Stimulated activated CD8-positive, alpha-beta memory T cell treated with anti-CD3 and anti-CD28 coated beads, Interleukin-15, amount 100 ng/mL, for 48 hours (primary cell): ENCODE data around the gene CDH23.

ENCODE experiments used
- DNase-seq, 2 donors: peaks; one replicate each; pipeline ENCODE4 v3.0.0-alpha.2; 2020; ENCODE audit warnings: low read depth in 2 of 2

Gene CDH23

GRCh38 chr10:71723311-71723710, 326.6 kb downstream of the CDH23 start:
- no peak for DNase-seq

- DNase-seq = no peak
Observed at GRCh38 chr10:71724539-71724938, 327.8 kb downstream of the CDH23 start.

DNA sequence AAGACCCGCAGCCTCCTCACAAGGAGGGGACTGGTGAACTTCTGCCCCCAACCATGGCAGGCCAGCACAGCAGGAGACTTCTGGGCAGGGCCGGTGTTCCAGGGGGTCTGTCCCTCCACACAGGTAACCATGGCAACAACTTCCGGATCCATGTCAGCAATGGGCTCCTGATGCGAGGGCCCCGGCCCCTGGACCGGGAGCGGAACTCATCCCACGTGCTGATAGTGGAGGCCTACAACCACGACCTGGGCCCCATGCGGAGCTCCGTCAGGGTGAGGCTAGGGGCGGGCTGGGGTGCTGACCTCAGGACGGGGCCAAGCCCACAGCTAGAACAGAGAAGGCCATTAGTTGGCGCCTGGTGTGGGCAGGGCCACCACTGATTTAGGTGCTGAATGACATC, 328.5 kb downstream of the CDH23 start:
- DNase-seq = no peak

DNA sequence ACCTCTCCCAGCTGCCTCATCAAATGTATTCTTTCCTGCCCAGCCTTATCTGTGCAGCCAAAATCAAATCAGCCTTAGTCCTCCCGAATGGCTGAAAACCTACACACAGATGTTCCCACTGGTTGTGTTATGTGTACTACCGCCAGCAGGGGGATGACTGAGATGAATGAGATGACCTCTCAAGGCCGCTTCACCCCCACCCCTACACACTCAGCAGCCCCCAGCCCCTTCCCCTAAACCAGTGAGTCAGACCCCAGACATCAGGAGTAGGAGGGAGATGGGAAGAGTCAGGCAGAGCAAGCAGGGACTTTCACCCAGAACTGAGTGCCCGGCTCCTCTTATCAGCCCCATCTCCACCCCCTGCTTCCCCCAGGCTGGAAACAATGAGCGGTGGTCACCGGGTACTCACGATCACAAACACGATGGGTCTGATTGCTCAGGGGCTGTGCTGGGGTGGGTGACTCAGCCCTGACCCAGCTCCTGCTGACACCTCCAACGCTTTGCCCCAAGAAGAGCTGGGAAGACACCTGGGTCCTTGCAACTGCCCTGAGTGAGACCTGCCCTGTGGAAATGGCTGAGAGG, 329.4 kb downstream of the CDH23 start:
- peak; percentile 81 to 85 for DNase-seq

GRCh38 chr10:71726580-71727104, 329.9 kb downstream of the CDH23 start:
- peak; percentile 67 to 68 for DNase-seq

DNA sequence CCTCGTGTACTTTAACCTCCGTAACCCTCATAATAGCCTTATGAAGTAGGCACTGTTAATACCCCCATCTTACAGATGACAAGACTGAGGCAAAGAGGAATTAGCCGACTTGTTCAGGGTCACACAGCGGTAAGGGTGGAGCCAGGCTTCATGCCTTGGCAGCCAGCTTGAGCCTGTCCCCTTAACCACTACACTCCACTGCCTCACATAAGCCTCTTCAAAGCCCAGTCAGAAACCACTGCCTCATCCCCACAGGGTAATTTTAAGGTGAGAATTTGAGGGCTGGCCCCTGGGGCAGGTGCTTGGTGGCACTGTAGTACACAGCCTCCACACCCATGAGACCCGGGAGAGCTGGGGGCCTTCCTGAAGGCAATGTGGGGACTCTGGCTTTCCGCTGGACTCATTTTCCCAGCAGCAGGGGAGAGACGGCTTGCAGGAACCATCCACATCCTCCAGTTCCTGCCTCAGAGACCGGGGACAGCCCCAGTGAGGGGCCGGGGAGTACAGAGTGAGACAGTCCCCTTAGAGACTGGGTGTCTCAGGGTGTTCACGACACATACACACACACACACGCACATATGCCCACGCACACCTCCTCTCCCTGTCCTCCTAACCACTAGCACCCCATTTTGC, 330.5 kb downstream of the CDH23 start:
- DNase-seq = peak in 1 of 2 donors; percentile 55

DNA sequence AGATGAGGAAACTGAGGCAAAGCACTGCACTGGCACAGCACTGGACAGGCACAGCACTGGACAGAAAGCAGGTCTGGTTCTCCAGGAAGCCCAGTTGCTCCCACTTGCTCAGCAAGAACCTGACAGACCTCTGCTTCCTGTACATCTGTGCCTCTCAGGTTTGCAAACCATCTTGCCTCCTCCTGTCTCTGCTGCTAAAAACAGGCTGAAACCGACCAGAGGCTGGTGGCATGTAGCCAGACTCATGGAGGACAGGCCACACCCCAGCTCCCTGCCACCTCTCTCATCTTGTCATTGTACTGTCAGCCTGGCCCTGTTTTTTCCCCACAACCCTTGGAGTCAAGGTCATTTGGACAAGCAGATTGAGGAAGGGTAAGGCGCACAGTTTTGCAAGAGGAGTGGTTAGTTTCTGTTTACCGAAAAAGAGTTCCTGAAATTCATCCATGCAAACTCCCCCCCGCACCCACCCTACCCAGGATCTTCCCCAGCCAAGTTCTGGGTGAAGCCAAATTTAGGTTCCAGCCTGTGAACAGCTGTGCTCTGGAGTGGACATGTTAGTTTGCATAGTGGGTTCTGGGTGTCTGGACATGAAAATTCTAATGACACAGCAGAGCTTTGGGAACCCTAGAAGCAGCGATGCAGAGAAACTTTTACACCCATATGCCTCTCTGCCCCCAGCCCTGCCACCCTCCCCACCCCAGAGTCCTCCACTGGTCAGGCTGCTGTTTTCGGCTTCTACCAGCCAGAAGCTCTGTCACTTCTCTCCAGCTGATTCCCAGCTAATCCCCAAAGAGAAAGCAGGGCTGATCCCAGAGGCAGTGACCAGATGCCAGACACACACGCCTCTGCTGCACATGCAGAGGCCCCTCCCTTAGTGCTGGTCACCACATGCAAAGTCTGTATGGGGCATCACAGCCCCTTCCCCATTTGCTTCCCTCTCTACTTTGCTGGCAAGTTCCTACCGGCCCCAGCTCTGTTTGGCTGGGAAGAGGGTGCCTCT, 331.3 kb downstream of the CDH23 start:
- no peak for DNase-seq

GRCh38 chr10:71729161-71729636, 332.5 kb downstream of the CDH23 start:
- DNase-seq = no peak

DNA sequence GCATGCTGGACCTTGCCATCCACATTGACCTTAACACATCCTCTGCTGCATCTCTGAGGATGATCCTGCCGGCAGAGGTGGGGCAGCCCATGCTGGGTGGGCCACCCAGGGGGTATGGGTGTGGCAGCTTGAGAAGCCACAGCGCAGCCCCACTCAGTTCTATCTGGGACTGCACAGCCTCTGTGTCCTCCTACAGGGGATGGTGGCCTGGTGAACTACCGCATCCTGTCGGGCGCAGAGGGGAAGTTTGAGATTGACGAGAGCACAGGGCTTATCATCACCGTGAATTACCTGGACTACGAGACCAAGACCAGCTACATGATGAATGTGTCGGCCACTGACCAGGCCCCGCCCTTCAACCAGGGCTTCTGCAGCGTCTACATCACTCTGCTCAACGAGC, 335.1 kb downstream of the CDH23 start:
- no peak for DNase-seq

GRCh38 chr10:71734797-71735196, 338.1 kb downstream of the CDH23 start:
- DNase-seq = no peak

DNA sequence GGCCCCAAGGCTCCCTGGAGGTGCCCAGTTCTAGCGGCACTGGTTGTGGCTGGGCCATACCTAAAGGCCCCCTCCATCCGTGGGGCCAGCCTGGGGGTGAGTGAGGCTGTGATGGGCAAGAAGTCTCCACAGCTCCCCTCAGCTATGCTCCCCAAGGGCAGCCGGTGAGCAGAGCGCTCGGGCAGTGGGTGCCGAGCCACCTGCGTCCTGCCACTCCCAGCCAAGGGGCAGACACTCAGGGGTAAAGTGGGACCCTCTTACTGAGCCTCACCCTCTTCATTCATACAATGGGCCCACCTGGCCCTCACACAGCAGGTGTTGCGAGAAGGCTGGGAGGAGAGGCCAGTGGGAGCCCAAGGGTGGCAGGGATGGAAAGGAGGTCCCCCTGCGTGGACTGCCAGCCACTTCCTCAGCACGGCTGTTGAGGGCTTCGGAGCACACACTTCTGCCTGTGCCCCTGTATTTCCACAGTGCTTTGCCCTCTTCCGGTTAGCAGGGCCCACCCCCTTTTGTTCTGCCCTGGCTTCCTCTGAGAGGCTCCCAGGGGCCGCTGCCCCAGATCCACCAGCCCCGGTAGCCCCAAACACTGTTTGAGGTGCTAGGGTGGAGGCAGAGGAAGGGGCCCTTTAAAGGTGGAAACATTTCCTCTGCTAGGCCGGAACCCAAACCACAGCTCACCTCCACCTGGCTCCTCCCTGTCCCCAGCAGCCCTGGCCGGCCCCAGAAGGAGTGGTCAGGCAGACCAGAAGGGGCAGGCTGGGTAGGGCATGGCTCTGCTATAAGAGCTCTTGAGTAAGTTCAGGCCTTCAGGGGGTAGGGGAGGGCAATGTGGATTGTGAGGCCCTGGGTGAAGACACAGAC, 339.2 kb downstream of the CDH23 start:
- DNase-seq = no peak

DNA sequence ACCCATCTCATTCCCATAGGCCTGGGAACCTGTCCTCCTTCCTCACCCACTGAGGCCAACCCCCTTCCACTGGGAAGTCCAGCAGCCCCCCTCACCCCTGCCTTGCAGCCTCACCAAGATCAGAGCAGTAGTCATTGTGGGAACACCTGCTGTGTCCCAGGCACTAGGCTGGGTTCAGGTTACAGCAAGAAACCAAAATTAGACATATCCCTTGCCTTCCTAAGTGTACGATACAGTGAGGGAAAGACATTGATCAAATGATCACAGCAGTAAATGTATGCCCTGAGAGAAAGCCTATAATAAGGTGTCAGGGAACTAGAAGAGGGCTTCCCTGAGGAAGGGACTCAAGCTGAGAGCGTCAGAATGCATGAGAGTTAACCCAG, 339.8 kb downstream of the CDH23 start:
- DNase-seq = no peak

DNA sequence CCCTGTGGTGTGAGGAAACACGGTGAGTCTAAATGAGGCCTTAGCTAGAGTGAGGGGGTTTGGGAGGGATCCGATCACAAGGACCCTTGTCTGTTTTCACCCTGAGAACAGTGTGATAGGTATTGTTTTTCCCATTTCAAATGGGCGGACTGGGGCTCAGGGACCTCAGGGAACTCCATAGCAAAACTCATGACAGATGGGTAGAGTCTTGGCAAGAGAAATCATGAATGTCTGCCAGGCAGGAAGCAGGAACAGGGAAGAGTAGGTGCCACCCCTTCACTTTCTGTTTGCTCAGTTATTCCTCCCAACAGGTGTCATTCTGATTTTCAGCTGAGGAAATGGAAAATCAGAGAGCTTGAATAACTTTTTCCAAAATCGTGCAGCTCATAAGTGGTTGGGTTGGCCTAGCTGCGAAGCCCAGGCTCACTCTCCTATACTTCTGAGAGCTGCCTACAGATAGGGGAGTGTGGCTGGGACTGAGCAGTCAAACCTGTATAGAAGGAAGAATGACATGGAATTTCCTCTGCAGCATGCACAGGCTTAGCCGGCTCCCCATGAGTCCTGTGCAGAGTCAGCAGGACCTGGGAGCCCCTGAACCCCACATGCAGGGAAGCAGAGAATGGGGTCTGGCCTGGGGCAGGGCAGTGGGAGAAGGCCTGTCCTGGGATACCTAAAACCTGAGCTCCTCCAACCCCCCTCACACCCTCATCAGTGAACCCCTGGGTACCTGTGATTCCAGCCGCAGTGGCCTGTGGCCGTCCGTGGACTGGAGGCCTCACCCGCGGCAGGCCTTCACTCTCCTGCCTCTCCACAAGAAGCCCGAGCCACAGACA, 340.5 kb downstream of the CDH23 start:
- DNase-seq = no peak

- DNase-seq = no peak
Observed at GRCh38 chr10:71737834-71738197, 341.1 kb downstream of the CDH23 start.

GRCh38 chr10:71739358-71739900, 342.7 kb downstream of the CDH23 start:
- no peak for DNase-seq

DNA sequence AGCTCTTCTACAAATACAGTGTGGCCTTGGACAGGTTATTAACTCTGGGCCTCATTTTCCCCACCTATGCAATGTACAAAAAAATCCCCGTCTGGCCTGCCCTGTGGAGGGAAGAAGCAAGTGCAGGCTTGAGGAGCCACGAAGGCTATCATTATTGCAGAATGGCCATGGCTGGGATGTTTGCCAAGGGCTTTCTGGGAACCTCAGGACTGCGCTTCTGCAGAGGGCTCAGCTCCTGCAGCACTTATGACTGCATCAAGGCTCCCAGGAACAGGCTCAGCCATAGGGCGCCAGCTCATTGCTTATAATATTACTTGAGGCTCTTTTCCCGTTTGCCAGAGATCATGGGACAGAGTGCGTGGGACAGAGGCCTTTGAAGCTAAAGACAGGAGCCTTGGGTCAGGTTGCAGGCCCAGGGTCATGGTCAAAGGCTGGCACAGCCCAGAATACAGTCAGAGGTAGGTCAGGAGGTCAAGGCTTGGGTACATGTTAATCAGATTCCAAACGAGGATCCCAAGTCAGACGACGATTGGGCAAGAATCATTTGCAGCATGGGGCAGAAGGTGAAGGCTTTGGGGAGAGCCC, 343.4 kb downstream of the CDH23 start:
- no peak for DNase-seq

DNA sequence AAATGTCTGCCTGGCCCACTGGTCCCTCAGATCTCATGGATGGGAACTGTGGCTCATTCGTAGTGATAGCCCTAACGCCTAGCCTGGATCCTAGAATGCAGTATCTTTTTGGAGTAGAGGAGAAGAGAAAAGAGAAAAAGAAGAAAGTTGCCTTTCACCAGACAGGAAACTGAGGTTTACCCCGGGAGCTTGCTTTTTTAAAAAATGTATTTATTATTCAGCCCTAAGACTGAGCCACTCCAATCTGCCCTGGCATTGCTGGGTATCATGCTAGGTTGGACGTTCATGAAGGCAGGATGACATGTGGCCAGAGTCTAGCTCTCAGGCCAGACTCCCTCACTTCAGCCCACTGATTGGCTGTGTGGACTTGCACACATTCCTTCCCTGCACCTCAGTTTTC, 344.3 kb downstream of the CDH23 start:
- no peak for DNase-seq

DNA sequence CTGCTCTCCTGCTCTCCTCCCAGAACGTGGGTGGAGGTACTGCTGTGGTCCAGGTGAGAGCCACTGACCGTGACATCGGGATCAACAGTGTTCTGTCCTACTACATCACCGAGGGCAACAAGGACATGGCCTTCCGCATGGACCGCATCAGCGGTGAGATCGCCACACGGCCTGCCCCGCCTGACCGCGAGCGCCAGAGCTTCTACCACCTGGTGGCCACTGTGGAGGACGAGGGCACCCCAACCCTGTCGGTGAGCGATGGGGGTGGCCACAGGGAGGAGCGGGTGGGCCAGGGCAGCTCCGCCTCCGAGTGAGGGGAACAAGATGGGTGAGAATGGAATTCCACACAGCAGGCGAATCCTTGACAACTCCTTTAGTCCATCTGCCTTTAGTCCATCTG, 345.0 kb downstream of the CDH23 start:
- no peak for DNase-seq

GRCh38 chr10:71742301-71743088, 345.8 kb downstream of the CDH23 start:
- DNase-seq = no peak
